PC-9 (cell line): ENCODE measurements around the gene FAM131B. TPM values are rescaled to one million over a fixed set of nuclear protein-coding genes. Genes with fewer than 3 reads are reported as not detected.

Experiments
- BruUV-seq: library from RNA; stranded (reverse); fragments of 400-500 nt; replicated peaks from 2 replicates; lab custom pipeline; 2021; lab: Mats Ljungman, UMichigan
- CTCF ChIA-PET: fragments of 300-600 bp; sonication (Branson Sonifier 250); formaldehyde crosslinking; loops from one replicate; lab custom pipeline; 2022; ENCODE audit warnings: antibody characterized with exemption; lab: Charles Lee
- POLR2A ChIA-PET: fragments of 300-600 bp; sonication (Branson Sonifier 250); formaldehyde crosslinking; loops from one replicate; lab custom pipeline; 2022; ENCODE audit warnings: antibody characterized with exemption; ENCODE audit not compliant: unreplicated experiment; lab: Charles Lee
- DNase-seq, 2 experiments: peaks; one replicate each; pipeline versions ENCODE4 v3.0.0 to v3.0.0-alpha.2; 2015 to 2022; ENCODE audit warnings: mixed read lengths in 1 of 2
- H2AFZ ChIP-seq: fragments of 200-600 bp; sonication (generic); 2 replicates; pipeline ENCODE4 v1.8.1; 2017; ENCODE audit warnings: antibody characterized with exemption
- H3F3A ChIP-seq: fragments of 200-600 bp; sonication (generic); 2 replicates; pipeline ENCODE4 v1.8.1; 2017; ENCODE audit warnings: antibody characterized with exemption, mild to moderate bottlenecking, low read depth; ENCODE audit not compliant: insufficient read depth
- H3K27ac ChIP-seq: fragments of 200-600 bp; sonication (generic); 2 replicates; pipeline ENCODE4 v1.6.1; 2016; ENCODE audit warnings: mixed run types
- H3K27me3 ChIP-seq: fragments of 200-600 bp; sonication (generic); 2 replicates; pipeline ENCODE4 v1.6.1; 2016; ENCODE audit warnings: low read depth, mixed run types; ENCODE audit not compliant: insufficient read depth
- H3K36me3 ChIP-seq: fragments of 200-600 bp; sonication (generic); 2 replicates; pipeline ENCODE4 v1.6.1; 2016; ENCODE audit warnings: low read depth, mixed run types
- H3K4me1 ChIP-seq: fragments of 200-600 bp; sonication (generic); replicated peaks from 2 replicates; pipeline ENCODE4 v1.6.1; 2016; ENCODE audit warnings: mixed run types; ENCODE audit not compliant: insufficient read depth
- H3K4me2 ChIP-seq: fragments of 200-600 bp; sonication (generic); 2 replicates; pipeline ENCODE4 v1.6.1; 2017; ENCODE audit warnings: mixed run types
- H3K4me3 ChIP-seq: fragments of 200-600 bp; sonication (generic); 2 replicates; pipeline ENCODE4 v1.6.1; 2016; ENCODE audit warnings: mixed run types
- H3K79me2 ChIP-seq: fragments of 200-600 bp; sonication (generic); 2 replicates; pipeline ENCODE4 v1.6.1; 2017; ENCODE audit warnings: low read depth, mixed run types
- H3K9me2 ChIP-seq: fragments of 200-600 bp; sonication (generic); 2 replicates; pipeline ENCODE4 v1.8.1; 2017; ENCODE audit warnings: mild to moderate bottlenecking; ENCODE audit not compliant: insufficient read depth
- H3K9me3 ChIP-seq: fragments of 200-600 bp; sonication (generic); 2 replicates; pipeline ENCODE4 v1.8.1; 2016; ENCODE audit warnings: low read depth; ENCODE audit not compliant: insufficient read depth
- H4K20me1 ChIP-seq: fragments of 200-600 bp; sonication (generic); 2 replicates; pipeline ENCODE4 v1.8.1; 2017; ENCODE audit not compliant: insufficient read depth
- EZH2 ChIP-seq: fragments of 200-600 bp; sonication (generic); IDR thresholded peaks from 2 replicates; pipeline ENCODE4 v1.8.0; 2017; ENCODE audit warnings: antibody characterized with exemption, low read depth
- intact Hi-C: fragments of 100-400 bp; cut with micrococcal nuclease; formaldehyde crosslinking; loops from one replicate; pipeline ENCODE4 v1.10.0; 2022; ENCODE audit not compliant: unreplicated experiment
- total RNA-seq: library from RNA; stranded (reverse); gene quantifications from 2 replicates; pipeline ENCODE4 v1.2.3, GENCODE V29; 2021
- TF ChIP-seq, protein P1 (sequence below): fragments of 200-600 bp; sonication (generic); conservative IDR thresholded peaks from 2 replicates; pipeline ENCODE4 v1.6.1; 2017; ENCODE audit warnings: mixed run types, antibody characterized with exemption, mild to moderate bottlenecking, moderate library complexity

The FAM131B gene
- total RNA-seq, 1 experiment from 2014 or later = 0.65 TPM

DNA sequence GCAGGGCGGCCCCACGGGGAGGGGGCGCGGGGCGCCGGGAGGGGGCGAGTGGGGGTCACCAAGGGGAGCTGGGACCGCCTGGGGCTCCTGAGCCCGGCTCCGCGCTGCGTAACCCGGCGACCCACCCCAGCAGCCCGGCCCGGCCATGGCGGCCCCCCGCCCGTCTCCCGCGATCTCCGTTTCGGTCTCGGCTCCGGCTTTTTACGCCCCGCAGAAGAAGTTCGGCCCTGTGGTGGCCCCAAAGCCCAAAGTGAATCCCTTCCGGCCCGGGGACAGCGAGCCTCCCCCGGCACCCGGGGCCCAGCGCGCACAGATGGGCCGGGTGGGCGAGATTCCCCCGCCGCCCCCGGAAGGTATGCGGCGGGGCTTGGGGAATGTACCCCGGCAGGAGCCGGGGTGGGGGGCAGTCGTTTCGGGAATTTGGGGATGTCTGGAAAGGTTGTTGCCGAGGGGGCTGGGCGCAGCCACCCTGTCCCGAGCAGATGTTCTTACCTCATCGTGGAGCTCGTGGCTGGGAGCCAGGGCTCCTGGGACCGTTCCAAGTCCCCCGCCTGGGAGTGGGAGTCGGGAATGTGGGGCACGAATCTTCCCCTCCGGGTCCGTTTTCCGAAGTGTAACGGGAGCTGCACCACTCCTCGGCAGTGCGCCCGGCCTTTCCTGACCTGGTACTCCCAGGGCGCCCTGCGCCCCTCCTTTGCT lies 19.1 kb upstream of the FAM131B start:
- Histone ChIP-seq H3K4me1 (peaks cover 26% of the 10 kb centered on the region), H3K4me2 (peak overlapping the region; percentile 96), H3K27ac (peak overlapping the region; percentile 42), H3K79me2 (peaks cover 64% of the 10 kb centered on the region), H2AFZ (peak overlapping the region; percentile 85), H3K36me3 (peaks cover 13% of the 10 kb centered on the region; the same call in 1 of the 2 replicates), H4K20me1 (peaks cover 40% of the 10 kb centered on the region), H3K27me3 (no peaks in the 10 kb centered on the region), H3K9me3 (no peaks in the 10 kb centered on the region), H3K9me2 (no peaks in the 10 kb centered on the region), H3F3A (peaks cover 13% of the 10 kb centered on the region; the same call in 1 of the 2 replicates), H3K4me3 (peak overlapping the region; percentile 74)
- ChIA-PET POLR2A (no interaction called here), CTCF (interaction anchor here (0.7 to 1.1 kb wide), 3 partner anchors 26 to 50 kb away, joined by 3 to 5 read pairs (median 3); partner anchors contain the start of gene EPHA1)
- DNase-seq = peak in 1 of 2 experiments; percentile 80
- intact Hi-C loops = loop anchor here (1.0 to 5.0 kb wide), 7 partner anchors 26 to 499 kb away; no protein-coding TSS in a partner anchor
- no TSS peak for BruUV-seq
- no peak for TF ChIP-seq EZH2

DNA sequence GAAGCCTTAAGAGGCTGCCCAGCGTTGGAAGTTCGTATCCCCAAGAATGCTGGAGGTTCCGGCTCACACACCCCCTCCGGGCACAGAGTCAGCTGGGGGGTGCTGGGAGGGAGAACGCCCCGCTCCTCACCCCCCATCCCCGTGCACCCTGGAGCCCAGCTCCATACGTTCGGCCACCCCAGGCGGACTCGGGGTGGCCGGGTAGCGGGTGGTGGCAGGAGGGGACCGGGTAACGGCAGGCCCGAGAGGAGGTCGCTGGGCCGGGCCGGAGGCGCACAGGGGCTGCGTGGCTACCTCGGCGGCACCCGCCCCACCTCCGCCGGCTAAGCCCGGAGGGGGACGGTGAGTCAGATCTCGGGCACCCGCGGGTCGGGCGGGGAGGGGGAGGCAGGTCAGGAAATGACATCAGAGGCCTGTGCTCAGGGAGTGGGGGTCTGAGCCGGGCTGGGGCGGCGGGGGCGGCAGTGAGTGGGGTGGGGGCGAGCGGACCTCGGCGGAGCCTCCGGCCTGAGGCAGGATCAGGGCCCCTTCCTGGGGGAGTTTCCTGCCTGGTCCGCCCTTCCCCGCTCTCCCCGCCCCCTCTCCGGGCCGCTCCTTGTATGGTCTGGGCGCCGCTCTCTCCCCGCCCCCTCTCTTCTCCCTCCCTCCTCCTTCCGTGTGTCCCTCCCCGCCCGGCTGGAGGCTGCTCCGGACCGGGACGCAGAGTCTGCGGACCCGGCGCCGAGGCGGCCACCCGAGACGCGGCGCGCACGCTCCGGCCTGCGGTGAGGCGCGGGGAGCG lies 18.3 kb upstream of the FAM131B start, which contains the start of gene ZYX:
Gene ZYX, plus strand, starts transcription at position 700 of the 781 bp plus-strand sequence. CDS start 227 bp downstream, outside the sequence.
- intact Hi-C loops = loop anchor here (1.0 to 5.0 kb wide), 8 partner anchors 26 to 499 kb away; partner anchors contain the start of gene CASP2
- no TSS peak for BruUV-seq
- Histone ChIP-seq H3K27me3 (no peaks in the 10 kb centered on the region), H3K79me2 (peaks cover 58% of the 10 kb centered on the region), H3K4me3 (peak within 1 kb of the TSS; percentile 74), H3K4me1 (peaks cover 26% of the 10 kb centered on the region), H3K27ac (peak within 1 kb of the TSS; percentile 89), H4K20me1 (peaks cover 34% of the 10 kb centered on the region), H3K36me3 (peaks cover 13% of the 10 kb centered on the region; the same call in 1 of the 2 replicates), H3F3A (peaks cover 13% of the 10 kb centered on the region; the same call in 1 of the 2 replicates), H3K9me2 (no peaks in the 10 kb centered on the region), H3K4me2 (peak within 1 kb of the TSS; percentile 96), H2AFZ (peak within 1 kb of the TSS; percentile 85), H3K9me3 (no peaks in the 10 kb centered on the region)
- CTCF ChIA-PET = interaction anchor here (0.6 to 1.0 kb wide), 8 partner anchors 7 to 1406 kb away, joined by 3 to 7 read pairs (median 5); no protein-coding TSS in a partner anchor
- TF ChIP-seq, protein P1, sequence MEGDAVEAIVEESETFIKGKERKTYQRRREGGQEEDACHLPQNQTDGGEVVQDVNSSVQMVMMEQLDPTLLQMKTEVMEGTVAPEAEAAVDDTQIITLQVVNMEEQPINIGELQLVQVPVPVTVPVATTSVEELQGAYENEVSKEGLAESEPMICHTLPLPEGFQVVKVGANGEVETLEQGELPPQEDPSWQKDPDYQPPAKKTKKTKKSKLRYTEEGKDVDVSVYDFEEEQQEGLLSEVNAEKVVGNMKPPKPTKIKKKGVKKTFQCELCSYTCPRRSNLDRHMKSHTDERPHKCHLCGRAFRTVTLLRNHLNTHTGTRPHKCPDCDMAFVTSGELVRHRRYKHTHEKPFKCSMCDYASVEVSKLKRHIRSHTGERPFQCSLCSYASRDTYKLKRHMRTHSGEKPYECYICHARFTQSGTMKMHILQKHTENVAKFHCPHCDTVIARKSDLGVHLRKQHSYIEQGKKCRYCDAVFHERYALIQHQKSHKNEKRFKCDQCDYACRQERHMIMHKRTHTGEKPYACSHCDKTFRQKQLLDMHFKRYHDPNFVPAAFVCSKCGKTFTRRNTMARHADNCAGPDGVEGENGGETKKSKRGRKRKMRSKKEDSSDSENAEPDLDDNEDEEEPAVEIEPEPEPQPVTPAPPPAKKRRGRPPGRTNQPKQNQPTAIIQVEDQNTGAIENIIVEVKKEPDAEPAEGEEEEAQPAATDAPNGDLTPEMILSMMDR = no peak
- TF ChIP-seq EZH2 = no peak
- POLR2A ChIA-PET = interaction anchor here (0.5 to 1.0 kb wide), 3 partner anchors 50 to 120 kb away, joined by 3 to 21 read pairs (median 3); no protein-coding TSS in a partner anchor
- DNase-seq = peak; percentile 73 to 96

DNA sequence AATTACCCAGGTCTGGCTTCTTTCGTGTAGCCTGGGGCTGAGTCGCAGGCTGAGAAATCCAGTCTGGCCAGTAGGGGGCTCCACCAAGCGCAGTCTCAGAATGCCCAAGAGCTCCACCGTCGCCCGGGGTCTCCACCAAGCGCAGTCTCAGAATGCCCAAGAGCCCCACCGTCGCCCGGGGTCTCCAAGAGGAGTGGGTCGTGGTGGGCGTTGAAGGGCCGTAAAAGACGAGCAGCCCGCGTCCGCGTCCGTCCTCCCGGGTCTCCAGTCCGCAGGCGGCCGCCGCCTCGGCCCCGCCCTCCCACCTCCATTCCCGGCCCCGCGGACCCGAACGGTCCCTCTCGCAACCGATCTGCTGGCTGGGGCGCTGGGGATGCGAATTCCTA lies 17.7 kb upstream of the FAM131B start:
- BruUV-seq = TSS peak; percentile 58
- peaks cover 53% of the 10 kb centered on the region for H3K79me2 ChIP-seq
- H3K4me3 ChIP-seq = peak overlapping the region; percentile 74
- intact Hi-C loops = loop anchor here (1.0 to 5.0 kb wide), 5 partner anchors 35 to 498 kb away; partner anchors contain the start of gene CASP2
- peaks cover 13% of the 10 kb centered on the region; the same call in 1 of the 2 replicates for H3K36me3 ChIP-seq
- no peak for TF ChIP-seq EZH2
- TF ChIP-seq, protein P1 = peak; percentile 99
- peaks cover 29% of the 10 kb centered on the region for H4K20me1 ChIP-seq
- H3F3A ChIP-seq = peaks cover 13% of the 10 kb centered on the region; the same call in 1 of the 2 replicates
- peak overlapping the region; percentile 89 for H3K27ac ChIP-seq
- CTCF ChIA-PET = interaction anchor here (0.6 to 1.0 kb wide), 7 partner anchors 8 to 1405 kb away, joined by 3 to 7 read pairs (median 4); no protein-coding TSS in a partner anchor
- H3K4me1 ChIP-seq = peaks cover 31% of the 10 kb centered on the region
- POLR2A ChIA-PET = interaction anchor here (0.5 to 1.0 kb wide), 6 partner anchors 49 to 1702 kb away, joined by 3 to 21 read pairs (median 3); no protein-coding TSS in a partner anchor
- no peaks in the 10 kb centered on the region for H3K27me3 ChIP-seq
- peak overlapping the region; percentile 85 for H2AFZ ChIP-seq
- H3K9me2 ChIP-seq = no peaks in the 10 kb centered on the region
- peak; percentile 75 to 89 for DNase-seq
- peak overlapping the region; percentile 96 for H3K4me2 ChIP-seq
- H3K9me3 ChIP-seq = no peaks in the 10 kb centered on the region
